ENCODE measurements around the gene ABI3BP. TPM values are rescaled to one million over a fixed set of nuclear protein-coding genes. Genes with fewer than 3 reads are reported as not detected.

Gene ABI3BP
- total RNA-seq, 1 experiment from 2014 or later, result 0.15 TPM

GRCh38 chr3:100871306-100871705 lies 121.9 kb downstream of the ABI3BP start:
- BruUV-seq (replicated peaks), result no TSS peak
- no peaks in the 10 kb centered on the region for H3K9me2 ChIP-seq (ENCODE audit: insufficient read depth)
- H3K9ac ChIP-seq (ENCODE audit: low read length), result no peak overlapping the region
- H3K27me3 ChIP-seq (ENCODE audit: insufficient read depth, low read length), result no peaks in the 10 kb centered on the region
- ChIA-PET CTCF (no interaction called here), RAD21 (ENCODE audit: low non-redundant PET in 1 of 2, low total read pairs in 2 of 2, uncharacterized antibody in 2 of 2, unreplicated experiment in 2 of 2) (no interaction called here), POLR2A (no interaction called here)
- no peak for TF ChIP-seq SIN3A (IDR thresholded peaks at IDR 0.05; ENCODE audit: low read depth)
- no peak for TF ChIP-seq CTCF (IDR thresholded peaks at IDR 0.05 in 2 of 3, conservative IDR thresholded peaks at IDR 0.05 in 1 of 3; ENCODE audit: borderline replicate concordance in 1 of 3, insufficient read depth in 1 of 3, low read depth in 2 of 3, low read length in 2 of 3)
- TF ChIP-seq EZH2phosphoT487 (IDR thresholded peaks at IDR 0.05; ENCODE audit: borderline replicate concordance), result no peak
- no peak for TF ChIP-seq REST (IDR thresholded peaks at IDR 0.05; ENCODE audit: low read depth)
- TF ChIP-seq MAX (IDR thresholded peaks at IDR 0.05), result no peak
- no peak for TF ChIP-seq RAD21 (IDR thresholded peaks at IDR 0.05; ENCODE audit: low read depth)
- no peak for TF ChIP-seq CBX3 (IDR thresholded peaks at IDR 0.05; ENCODE audit: low read depth)
- no peak for TF ChIP-seq EZH2 (IDR thresholded peaks at IDR 0.05)
- TF ChIP-seq ZBTB33 (IDR thresholded peaks at IDR 0.05; ENCODE audit: extremely low read depth, insufficient replicate concordance, low read length), result no peak
- no peak for TF ChIP-seq JUND (IDR thresholded peaks at IDR 0.05)
- no peak for TF ChIP-seq SRF (IDR thresholded peaks at IDR 0.05; ENCODE audit: low read depth)
- TF ChIP-seq YY1 (IDR thresholded peaks at IDR 0.05; ENCODE audit: extremely low read depth, insufficient replicate concordance, low read depth, low read length), result no peak
- no peak for TF ChIP-seq POLR2AphosphoS5 (IDR thresholded peaks at IDR 0.05; ENCODE audit: low read depth, low read length)
- no peaks in the 10 kb centered on the region for H3K36me3 ChIP-seq (ENCODE audit: control insufficient read depth in 1 of 2, insufficient read depth in 2 of 2, low read length in 2 of 2)
- no peak overlapping the region for H3K4me2 ChIP-seq (ENCODE audit: low read length)
- H3K9me3 ChIP-seq (ENCODE audit: control insufficient read depth in 1 of 2, insufficient read depth in 1 of 2, low read depth in 1 of 2, low read length in 2 of 2), result no peaks in the 10 kb centered on the region
- H3K4me1 ChIP-seq (ENCODE audit: control insufficient read depth in 1 of 2, insufficient read depth in 2 of 2, low read length in 2 of 2), result no peaks in the 10 kb centered on the region
- H4K20me1 ChIP-seq (ENCODE audit: insufficient read depth), result no peaks in the 10 kb centered on the region
- H3K79me2 ChIP-seq (ENCODE audit: insufficient read depth, low read length), result no peaks in the 10 kb centered on the region
- ATAC-seq (no peak), DNase-seq (ENCODE audit: low read depth, low spot score) (no peak)
- H3K27ac ChIP-seq (ENCODE audit: low read depth, low read length), result no peak overlapping the region
- intact Hi-C loops (cut with micrococcal nuclease), result no loop called here
- no peak overlapping the region for H3K4me3 ChIP-seq (replicated peaks in 1 of 2; ENCODE audit: low read depth in 1 of 2, low read length in 2 of 2)
- no peak overlapping the region for H2AFZ ChIP-seq (ENCODE audit: low read depth, low read length, poor library complexity, severe bottlenecking)
